IMR-90 (cell line): ENCODE measurements around the gene THRA.

Source experiments
- BHLHE40 ChIP-seq: fragments of 150-350 bp; IDR thresholded peaks from 2 replicates; pipeline ENCODE4 v1.6.1; 2016; ENCODE audit warnings: mild to moderate bottlenecking, low read depth, low read length
- CEBPB ChIP-seq: IDR thresholded peaks from 2 replicates; pipeline ENCODE4 v1.6.1; 2012; ENCODE audit warnings: low read depth, low read length, improper control_type of control experiment
- FOS ChIP-seq: fragments of 150-350 bp; IDR thresholded peaks from 2 replicates; pipeline ENCODE4 v1.6.1; 2016; ENCODE audit warnings: low read depth, low read length
- MAFK ChIP-seq: IDR thresholded peaks from 2 replicates; pipeline ENCODE4 v1.6.1; 2012; ENCODE audit warnings: low read depth, low read length, improper control_type of control experiment
- MAZ ChIP-seq: IDR thresholded peaks from 2 replicates; pipeline ENCODE4 v1.6.1; 2012; ENCODE audit warnings: low read depth, mild to moderate bottlenecking, low read length, improper control_type of control experiment, moderate library complexity, borderline replicate concordance
- MXI1 ChIP-seq: IDR thresholded peaks from 2 replicates; pipeline ENCODE4 v1.6.1; 2012; ENCODE audit warnings: low read depth, mild to moderate bottlenecking, low read length, moderate library complexity, borderline replicate concordance
- NFE2L2 ChIP-seq: fragments of 150-350 bp; IDR thresholded peaks from 2 replicates; pipeline ENCODE4 v1.6.1; 2016; ENCODE audit warnings: low read depth, mild to moderate bottlenecking, low read length
- POLR2A ChIP-seq: IDR thresholded peaks from 2 replicates; pipeline ENCODE4 v1.6.1; 2012; ENCODE audit warnings: mild to moderate bottlenecking, low read depth, low read length
- RAD21 ChIP-seq: IDR thresholded peaks from 2 replicates; pipeline ENCODE4 v1.6.1; 2012; ENCODE audit warnings: low read length, improper control_type of control experiment
- RCOR1 ChIP-seq: IDR thresholded peaks from 2 replicates; pipeline ENCODE4 v1.6.1; 2012; ENCODE audit warnings: mild to moderate bottlenecking, low read length, improper control_type of control experiment; ENCODE audit not compliant: insufficient replicate concordance
- RFX5 ChIP-seq: IDR thresholded peaks from 2 replicates; pipeline ENCODE4 v1.8.0; 2012; ENCODE audit warnings: low read depth, mild to moderate bottlenecking, low read length, moderate library complexity
- TF ChIP-seq, protein P1 (sequence below): conservative IDR thresholded peaks from 2 replicates; pipeline ENCODE4 v1.5.1; 2012; ENCODE audit warnings: mild to moderate bottlenecking, low read depth, low read length, improper control_type of control experiment
- TF ChIP-seq, protein P2 (sequence below): fragments of 150-350 bp; IDR thresholded peaks from 2 replicates; pipeline ENCODE4 v1.6.1; 2016; ENCODE audit warnings: low read depth, mild to moderate bottlenecking, low read length, moderate library complexity, borderline replicate concordance
- TF ChIP-seq, protein P3 (sequence below): fragments of 150-350 bp; IDR thresholded peaks from 2 replicates; pipeline ENCODE4 v1.6.1; 2017; ENCODE audit warnings: mild to moderate bottlenecking, antibody characterized with exemption, low read length, low read depth

DNA sequence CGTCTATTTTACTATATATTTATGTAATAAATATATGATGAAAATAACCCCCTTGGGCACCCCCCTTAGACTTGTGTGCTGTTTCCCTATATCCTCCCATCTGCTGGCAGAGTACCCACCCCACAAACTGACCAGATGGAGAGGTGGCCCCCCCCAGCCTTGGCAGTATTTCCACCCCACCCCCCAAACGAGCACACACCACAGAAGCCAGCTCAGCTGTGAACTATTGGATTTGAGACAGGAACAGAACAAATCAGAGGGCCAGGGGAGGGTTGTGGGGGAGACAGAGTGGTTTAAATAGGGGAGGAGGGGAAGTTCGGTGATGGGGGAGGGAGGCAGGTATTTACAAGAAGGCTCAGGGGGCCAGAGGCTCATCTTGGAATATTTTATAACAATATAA is 29.8 kb downstream of the THRA start:
- no peak for TF ChIP-seq POLR2A
- TF ChIP-seq, protein P1, sequence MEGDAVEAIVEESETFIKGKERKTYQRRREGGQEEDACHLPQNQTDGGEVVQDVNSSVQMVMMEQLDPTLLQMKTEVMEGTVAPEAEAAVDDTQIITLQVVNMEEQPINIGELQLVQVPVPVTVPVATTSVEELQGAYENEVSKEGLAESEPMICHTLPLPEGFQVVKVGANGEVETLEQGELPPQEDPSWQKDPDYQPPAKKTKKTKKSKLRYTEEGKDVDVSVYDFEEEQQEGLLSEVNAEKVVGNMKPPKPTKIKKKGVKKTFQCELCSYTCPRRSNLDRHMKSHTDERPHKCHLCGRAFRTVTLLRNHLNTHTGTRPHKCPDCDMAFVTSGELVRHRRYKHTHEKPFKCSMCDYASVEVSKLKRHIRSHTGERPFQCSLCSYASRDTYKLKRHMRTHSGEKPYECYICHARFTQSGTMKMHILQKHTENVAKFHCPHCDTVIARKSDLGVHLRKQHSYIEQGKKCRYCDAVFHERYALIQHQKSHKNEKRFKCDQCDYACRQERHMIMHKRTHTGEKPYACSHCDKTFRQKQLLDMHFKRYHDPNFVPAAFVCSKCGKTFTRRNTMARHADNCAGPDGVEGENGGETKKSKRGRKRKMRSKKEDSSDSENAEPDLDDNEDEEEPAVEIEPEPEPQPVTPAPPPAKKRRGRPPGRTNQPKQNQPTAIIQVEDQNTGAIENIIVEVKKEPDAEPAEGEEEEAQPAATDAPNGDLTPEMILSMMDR, result no peak
- TF ChIP-seq CEBPB, result no peak
- TF ChIP-seq, protein P2, sequence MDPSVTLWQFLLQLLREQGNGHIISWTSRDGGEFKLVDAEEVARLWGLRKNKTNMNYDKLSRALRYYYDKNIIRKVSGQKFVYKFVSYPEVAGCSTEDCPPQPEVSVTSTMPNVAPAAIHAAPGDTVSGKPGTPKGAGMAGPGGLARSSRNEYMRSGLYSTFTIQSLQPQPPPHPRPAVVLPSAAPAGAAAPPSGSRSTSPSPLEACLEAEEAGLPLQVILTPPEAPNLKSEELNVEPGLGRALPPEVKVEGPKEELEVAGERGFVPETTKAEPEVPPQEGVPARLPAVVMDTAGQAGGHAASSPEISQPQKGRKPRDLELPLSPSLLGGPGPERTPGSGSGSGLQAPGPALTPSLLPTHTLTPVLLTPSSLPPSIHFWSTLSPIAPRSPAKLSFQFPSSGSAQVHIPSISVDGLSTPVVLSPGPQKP, result no peak
- TF ChIP-seq FOS, result no peak
- no peak for TF ChIP-seq RAD21
- TF ChIP-seq BHLHE40, result no peak
- no peak for TF ChIP-seq RCOR1
- no peak for TF ChIP-seq RFX5
- TF ChIP-seq NFE2L2, result no peak
- TF ChIP-seq, protein P3, sequence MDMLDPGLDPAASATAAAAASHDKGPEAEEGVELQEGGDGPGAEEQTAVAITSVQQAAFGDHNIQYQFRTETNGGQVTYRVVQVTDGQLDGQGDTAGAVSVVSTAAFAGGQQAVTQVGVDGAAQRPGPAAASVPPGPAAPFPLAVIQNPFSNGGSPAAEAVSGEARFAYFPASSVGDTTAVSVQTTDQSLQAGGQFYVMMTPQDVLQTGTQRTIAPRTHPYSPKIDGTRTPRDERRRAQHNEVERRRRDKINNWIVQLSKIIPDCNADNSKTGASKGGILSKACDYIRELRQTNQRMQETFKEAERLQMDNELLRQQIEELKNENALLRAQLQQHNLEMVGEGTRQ, result no peak
- no peak for TF ChIP-seq MXI1
- TF ChIP-seq MAFK, result no peak
- TF ChIP-seq MAZ, result no peak
